ENCODE results near the gene PLA2G4A. TPM values are rescaled to one million over a fixed set of nuclear protein-coding genes. Genes with fewer than 3 reads are reported as not detected.

The PLA2G4A gene
- total RNA-seq, 1 experiment from 2014 or later, result 0.39 TPM

DNA sequence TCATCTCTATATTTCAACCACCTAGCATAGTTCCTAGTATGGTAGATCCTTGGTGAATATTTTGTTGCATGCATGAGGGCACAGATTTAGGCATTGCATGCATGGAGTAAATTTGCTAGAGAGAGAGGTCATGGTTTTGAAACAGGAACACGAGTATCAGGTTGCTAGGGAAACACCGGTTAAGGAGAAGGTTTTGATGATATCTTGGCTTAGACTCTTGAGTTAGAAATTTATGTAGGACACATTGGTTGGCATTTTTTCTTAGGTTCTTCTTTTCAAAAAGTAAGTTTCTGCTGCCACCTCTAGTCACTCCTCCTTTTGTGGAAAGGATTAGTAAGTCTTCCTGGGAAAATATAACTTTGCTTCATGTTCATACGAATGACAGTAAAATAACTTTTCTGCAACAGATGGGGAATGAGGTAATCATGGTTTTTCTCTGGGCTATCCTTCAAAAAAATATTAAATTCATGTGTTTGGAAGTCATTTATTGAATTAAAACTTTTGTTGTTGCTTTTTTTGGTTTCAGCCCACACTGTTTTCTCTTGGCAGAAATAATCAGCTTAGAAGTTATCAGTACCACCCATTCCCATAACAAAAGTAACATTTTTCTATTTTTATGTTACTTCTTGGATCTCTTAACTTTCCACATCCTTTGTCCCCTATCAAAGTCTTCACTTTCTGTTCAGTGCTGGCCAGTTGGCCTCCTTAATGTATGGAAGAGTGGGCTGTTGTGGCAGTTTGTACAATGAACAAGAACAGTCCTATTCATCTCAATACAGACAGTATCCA, 97.3 kb downstream of the PLA2G4A start:
- Histone ChIP-seq H3K18ac (ENCODE audit: insufficient read length, low read depth, low read length) (no peak overlapping the region), H2BK12ac (ENCODE audit: insufficient read length, low read depth, low read length) (no peak overlapping the region), H3K56ac (ENCODE audit: insufficient read length, low read depth, low read length) (no peak overlapping the region), H3K4me1 (ENCODE audit: insufficient read depth, low read length) (no peaks in the 10 kb centered on the region), H3T11ph (ENCODE audit: low read length) (no peak overlapping the region), H2AFZ (ENCODE audit: low read length) (no peak overlapping the region), H4K20me1 (ENCODE audit: control insufficient read depth, insufficient read depth, insufficient read length) (no peaks in the 10 kb centered on the region), H3K79me1 (ENCODE audit: insufficient read depth, low read depth, low read length, poor library complexity, severe bottlenecking) (no peaks in the 10 kb centered on the region), H4K5ac (ENCODE audit: insufficient read length, low read depth, low read length) (no peak overlapping the region), H3K79me2 (ENCODE audit: insufficient read depth, low read length) (no peaks in the 10 kb centered on the region), H2BK15ac (ENCODE audit: low read depth, low read length) (no peak overlapping the region), H3K23me2 (ENCODE audit: insufficient read length, low read depth, low read length, poor library complexity, severe bottlenecking) (no peaks in the 10 kb centered on the region), H3K9ac (ENCODE audit: extremely low read depth, insufficient read length, low read length) (no peak overlapping the region), H3K27ac (ENCODE audit: insufficient read length, low read depth, low read length) (no peak overlapping the region), H3K14ac (ENCODE audit: insufficient read depth, low read length) (no peak overlapping the region), H2BK120ac (ENCODE audit: low read depth, low read length, poor library complexity, severe bottlenecking) (no peak overlapping the region), H2BK5ac (ENCODE audit: insufficient read length, low read length) (no peak overlapping the region), H3K23ac (ENCODE audit: insufficient read length, low read depth, low read length) (no peak overlapping the region), H2BK20ac (ENCODE audit: low read depth, low read length, poor library complexity, severe bottlenecking) (no peak overlapping the region), H3K4me2 (ENCODE audit: insufficient read depth, insufficient read length, low read length) (no peak overlapping the region), H3K9me3 (ENCODE audit: control insufficient read depth, low read depth, low read length) (no peaks in the 10 kb centered on the region), H2AK5ac (ENCODE audit: insufficient read length, low read length) (no peak overlapping the region), H4K8ac (replicated peaks; ENCODE audit: insufficient read length, low read depth, low read length) (no peak overlapping the region), H3K4ac (ENCODE audit: low read depth, low read length) (no peak overlapping the region), H3K27me3 (ENCODE audit: insufficient read depth, low read length) (no peaks in the 10 kb centered on the region), H4K91ac (ENCODE audit: insufficient read length, low read depth, low read length) (no peak overlapping the region)
- no peak for DNase-seq
- TF ChIP-seq CTCF (conservative IDR thresholded peaks at IDR 0.05), result no peak
- Mint-ChIP-seq H3K27me3 (ENCODE audit: low read depth) (no peaks in the 10 kb centered on the region), H3K27ac (no peak overlapping the region; a peak in 1 of 7 replicates), H3K9me3 (peaks cover 4 to 14% of the 10 kb centered on the region in 2 experiments; a peak in 4 of 5 replicates), H3K4me1 (peaks cover 4% of the 10 kb centered on the region in 2 experiments; a peak in 3 of 4 replicates), H3K36me3 (ENCODE audit: insufficient read depth in 1 of 3, low read depth in 3 of 3) (peaks cover 5 to 10% (median 6%) of the 10 kb centered on the region in 3 experiments; a peak in 5 of 7 replicates), H3K4me3 (no peak overlapping the region)
- WGBS (ENCODE audit: extremely low coverage, insufficient read length, low lambda C conversion rate), result no CpG with 5 or more reads among the region's 3 CpGs
